Cardiac atrium fibroblast (primary cell): ENCODE data around the gene ST3GAL3. TPM values are rescaled to one million over a fixed set of nuclear protein-coding genes. Genes with fewer than 3 reads are reported as not detected.

ENCODE experiments used
- total RNA-seq: library from RNA; depleted of rRNA; stranded (reverse); fragments of >200 nt; gene quantifications from 2 replicates; pipeline ENCODE4 v1.2.3, GENCODE V29; 2015

The ST3GAL3 gene
- 14.4 and 16.2 TPM in 2 replicates for total RNA-seq

GRCh38 chr1:43707190-43708001 is at the start of gene ST3GAL3:
TSS of gene ST3GAL3 (plus strand) at chr1:43707536. CDS start at chr1:43736263, 28,727 bp downstream.

GRCh38 chr1:43933386-43934100 is 226.2 kb downstream of the ST3GAL3 start, which contains the start of gene ARTN:
TSS of gene ARTN (plus strand) at chr1:43933801. CDS start at chr1:43935657, 1,856 bp downstream.

GRCh38 chr1:43946236-43947060 is 239.1 kb downstream of the ST3GAL3 start, which contains the start of gene IPO13:
TSS of gene IPO13 (plus strand) at chr1:43946950. CDS start at chr1:43947601, 651 bp downstream.

GRCh38 chr1:43969746-43970466 is 262.6 kb downstream of the ST3GAL3 start, which contains the start of gene DPH2:
TSS of gene DPH2 (plus strand) at chr1:43970010. CDS start at chr1:43970176, 166 bp downstream.

GRCh38 chr1:43974443-43975248 is 267.3 kb downstream of the ST3GAL3 start, which contains the start of gene ATP6V0B:
TSS of gene ATP6V0B (plus strand) at chr1:43974960. CDS start at chr1:43975041, 81 bp downstream.

GRCh38 chr1:43978551-43979260 is 271.4 kb downstream of the ST3GAL3 start, which contains the start of gene B4GALT2:
TSS of gene B4GALT2 (plus strand) at chr1:43979210. CDS start at chr1:43981161, 1,951 bp downstream.

Other genes starting within 250 kb of the ST3GAL3 start
- gene PTPRF, start 176.7 kb upstream of the ST3GAL3 start, total RNA-seq: 48.9 and 58.5 TPM in 2 replicates
- 22.0 and 26.7 TPM in 2 replicates for gene KDM4A, start 57.4 kb upstream of the ST3GAL3 start, total RNA-seq
- gene ARTN, start 226.3 kb downstream of the ST3GAL3 start, total RNA-seq: not detected in 2 replicates
- gene IPO13, start 239.4 kb downstream of the ST3GAL3 start, total RNA-seq: 18.8 and 29.3 TPM in 2 replicates